MM.1S (cell line): ENCODE measurements around the gene NALCN.

Experiments used
- DNase-seq: peaks from one replicate; pipeline ENCODE4 v3.0.0-alpha.2; 2015
- H2AFZ ChIP-seq: fragments of 300-600 bp; sonication (generic); 2 replicates; pipeline ENCODE4 v1.6.0; 2016; ENCODE audit warnings: antibody characterized with exemption, low read length
- H3F3A ChIP-seq: fragments of 300-600 bp; sonication (generic); 2 replicates; pipeline ENCODE4 v1.6.1; 2016; ENCODE audit warnings: mild to moderate bottlenecking, antibody characterized with exemption, low read length, moderate library complexity, mixed read lengths; ENCODE audit not compliant: insufficient read depth
- H3K27ac ChIP-seq: fragments of 300-600 bp; sonication (generic); 2 replicates; pipeline ENCODE4 v1.5.1; 2016; ENCODE audit warnings: mild to moderate bottlenecking, low read length
- H3K27me3 ChIP-seq: fragments of 300-600 bp; sonication (generic); replicated peaks from 2 replicates; pipeline ENCODE4 v1.6.0; 2016; ENCODE audit warnings: low read length; ENCODE audit not compliant: insufficient read depth
- H3K36me3 ChIP-seq: fragments of 300-600 bp; sonication (generic); replicated peaks from 2 replicates; pipeline ENCODE4 v1.6.1; 2016; ENCODE audit warnings: mild to moderate bottlenecking, low read length, mixed read lengths; ENCODE audit not compliant: insufficient read depth
- H3K4me1 ChIP-seq: fragments of 300-600 bp; sonication (generic); 2 replicates; pipeline ENCODE4 v1.6.1; 2016; ENCODE audit warnings: low read length, mixed read lengths
- H3K4me2 ChIP-seq: fragments of 300-600 bp; sonication (generic); 2 replicates; pipeline ENCODE4 v1.6.0; 2016; ENCODE audit warnings: low read depth, low read length
- H3K4me3 ChIP-seq: fragments of 300-600 bp; sonication (generic); 2 replicates; pipeline ENCODE4 v1.5.1; 2016; ENCODE audit warnings: low read length, mixed read lengths
- H3K79me2 ChIP-seq: fragments of 300-600 bp; sonication (generic); 2 replicates; pipeline ENCODE4 v1.6.1; 2016; ENCODE audit warnings: mixed run types, low read length, mixed read lengths
- H3K9ac ChIP-seq: fragments of 300-600 bp; sonication (generic); 2 replicates; pipeline ENCODE4 v1.6.1; 2016; ENCODE audit warnings: low read length, mixed read lengths
- H3K9me2 ChIP-seq: fragments of 300-600 bp; sonication (generic); replicated peaks from 2 replicates; pipeline ENCODE4 v1.6.1; 2016; ENCODE audit warnings: mild to moderate bottlenecking, low read length, mixed read lengths; ENCODE audit not compliant: insufficient read depth
- H3K9me3 ChIP-seq: fragments of 300-600 bp; sonication (generic); replicated peaks from 2 replicates; pipeline ENCODE4 v1.6.1; 2016; ENCODE audit warnings: mild to moderate bottlenecking, low read length, mixed read lengths; ENCODE audit not compliant: insufficient read depth
- H4K20me1 ChIP-seq: fragments of 300-600 bp; sonication (generic); 2 replicates; pipeline ENCODE4 v1.6.1; 2016; ENCODE audit warnings: mild to moderate bottlenecking, low read length, moderate library complexity, mixed read lengths; ENCODE audit not compliant: insufficient read depth
- CTCF ChIP-seq: fragments of 300-600 bp; sonication (generic); IDR thresholded peaks from 2 replicates; pipeline ENCODE4 v1.5.1; 2016; ENCODE audit warnings: antibody characterized with exemption, low read length, mixed read lengths
- EZH2 ChIP-seq: fragments of 300-600 bp; sonication (generic); optimal IDR thresholded peaks from 2 replicates; pipeline ENCODE3; 2017; ENCODE audit warnings: low read depth, mild to moderate bottlenecking, antibody characterized with exemption, low read length, mixed read lengths
- EZH2phosphoT487 ChIP-seq: fragments of 300-600 bp; sonication (generic); IDR thresholded peaks from 2 replicates; pipeline ENCODE4 v1.6.1; 2018; ENCODE audit warnings: antibody characterized with exemption, low read length

Gene NALCN

DNA sequence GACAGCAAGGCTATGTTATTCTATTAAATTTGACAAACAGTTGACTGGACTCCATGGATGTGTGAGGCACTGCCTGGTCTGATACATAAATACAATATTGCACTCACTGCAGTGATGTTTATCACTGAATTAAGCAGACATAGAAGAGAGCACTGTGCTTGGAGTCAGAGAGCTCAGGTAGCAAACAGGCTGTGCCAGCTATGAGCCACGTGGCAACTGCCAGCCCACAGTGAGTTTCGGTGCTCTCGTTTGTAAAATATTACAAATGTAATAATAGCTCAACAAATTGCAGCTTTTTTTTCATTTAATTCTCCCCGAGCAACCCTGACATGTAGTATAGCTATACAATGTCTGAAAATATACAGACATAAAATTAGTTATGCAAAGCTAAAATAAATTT is 237.3 kb downstream of the NALCN start:
- no peaks in the 10 kb centered on the region for H3F3A ChIP-seq
- no peaks in the 10 kb centered on the region for H3K27me3 ChIP-seq
- H3K4me2 ChIP-seq, result no peak overlapping the region
- no peak for DNase-seq
- H3K79me2 ChIP-seq, result no peaks in the 10 kb centered on the region
- TF ChIP-seq CTCF (no peak), EZH2 (no peak), EZH2phosphoT487 (no peak)
- H4K20me1 ChIP-seq, result no peaks in the 10 kb centered on the region
- no peaks in the 10 kb centered on the region for H3K9me3 ChIP-seq
- H3K4me1 ChIP-seq, result no peaks in the 10 kb centered on the region
- H3K9me2 ChIP-seq, result no peaks in the 10 kb centered on the region
- no peak overlapping the region for H3K27ac ChIP-seq
- H3K4me3 ChIP-seq, result no peak overlapping the region
- no peak overlapping the region for H3K9ac ChIP-seq
- H3K36me3 ChIP-seq, result no peaks in the 10 kb centered on the region
- no peak overlapping the region for H2AFZ ChIP-seq

DNA sequence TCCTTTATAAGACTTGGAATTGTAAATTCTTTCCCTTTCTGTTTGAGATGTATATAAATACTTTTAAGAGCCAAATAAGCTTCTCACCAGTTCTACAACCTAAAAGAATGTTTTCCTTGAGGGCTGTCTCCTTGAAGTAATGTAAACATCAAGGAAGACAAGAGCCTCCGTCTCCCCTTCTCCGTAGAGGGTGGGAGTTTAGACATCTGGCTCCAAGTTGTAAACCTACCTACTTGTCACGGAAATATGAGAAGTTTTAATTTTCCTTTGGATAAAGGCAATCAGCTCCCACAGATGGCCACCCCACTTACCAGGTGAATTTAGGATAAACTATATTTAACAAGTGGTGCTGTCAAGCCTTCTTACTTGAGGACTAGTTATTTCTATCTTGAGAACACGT is 237.9 kb downstream of the NALCN start:
- Histone ChIP-seq H3K27ac (no peak overlapping the region), H2AFZ (no peak overlapping the region), H3K27me3 (no peaks in the 10 kb centered on the region), H3K9me3 (no peaks in the 10 kb centered on the region), H4K20me1 (no peaks in the 10 kb centered on the region), H3K36me3 (no peaks in the 10 kb centered on the region), H3K4me1 (no peaks in the 10 kb centered on the region), H3K9ac (no peak overlapping the region), H3K9me2 (no peaks in the 10 kb centered on the region), H3K4me3 (no peak overlapping the region), H3K4me2 (no peak overlapping the region), H3F3A (no peaks in the 10 kb centered on the region), H3K79me2 (no peaks in the 10 kb centered on the region)
- no peak for DNase-seq
- TF ChIP-seq EZH2, result no peak
- no peak for TF ChIP-seq CTCF
- no peak for TF ChIP-seq EZH2phosphoT487

DNA sequence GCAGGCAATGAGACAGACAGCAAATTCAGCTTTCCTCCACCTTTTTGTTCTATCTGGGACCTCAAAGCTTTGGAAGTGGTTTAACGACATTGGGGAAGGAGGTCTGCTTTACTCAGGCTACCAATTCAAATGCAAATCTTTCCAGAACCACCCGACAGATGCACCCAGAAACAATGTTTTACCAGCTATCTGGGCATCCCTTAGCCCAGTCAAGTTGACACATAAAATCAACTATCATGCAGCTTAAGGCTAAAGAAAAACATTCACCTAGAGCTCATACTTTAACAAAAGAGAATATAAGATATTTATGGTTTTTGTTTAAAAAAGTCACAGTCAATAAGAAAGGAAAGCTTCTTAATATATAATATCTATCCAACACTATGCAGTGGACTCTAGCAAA is 246.0 kb downstream of the NALCN start:
- Histone ChIP-seq H3K4me2 (no peak overlapping the region), H3K36me3 (no peaks in the 10 kb centered on the region), H3F3A (no peaks in the 10 kb centered on the region), H3K27me3 (no peaks in the 10 kb centered on the region), H3K4me3 (no peak overlapping the region), H3K27ac (no peak overlapping the region), H2AFZ (no peak overlapping the region), H3K9me2 (no peaks in the 10 kb centered on the region), H3K9ac (no peak overlapping the region), H3K4me1 (no peaks in the 10 kb centered on the region), H4K20me1 (no peaks in the 10 kb centered on the region), H3K9me3 (no peaks in the 10 kb centered on the region), H3K79me2 (no peaks in the 10 kb centered on the region)
- TF ChIP-seq EZH2phosphoT487 (no peak), EZH2 (no peak)
- no peak for DNase-seq

- H2AFZ ChIP-seq, result no peak overlapping the region
- H3K36me3 ChIP-seq, result no peaks in the 10 kb centered on the region
- DNase-seq, result no peak
- no peak for TF ChIP-seq EZH2phosphoT487
- no peak for TF ChIP-seq CTCF
- TF ChIP-seq EZH2, result no peak
- H3K9ac ChIP-seq, result no peak overlapping the region
- H3K4me3 ChIP-seq, result no peak overlapping the region
- no peaks in the 10 kb centered on the region for H3K9me2 ChIP-seq
- no peak overlapping the region for H3K4me2 ChIP-seq
- no peaks in the 10 kb centered on the region for H3K4me1 ChIP-seq
- H3K27ac ChIP-seq, result no peak overlapping the region
- H3K27me3 ChIP-seq, result no peaks in the 10 kb centered on the region
- H3K79me2 ChIP-seq, result no peaks in the 10 kb centered on the region
- H3K9me3 ChIP-seq, result no peaks in the 10 kb centered on the region
- no peaks in the 10 kb centered on the region for H4K20me1 ChIP-seq
- no peaks in the 10 kb centered on the region for H3F3A ChIP-seq
These were observed 259.0 kb downstream of the NALCN start for GRCh38 chr13:101157261-101157660.
